ENCODE measurements around the gene GTF3C6.
"Not testable (repeated sequence)": the region's sequence is repeated elsewhere in the genome, so short reads cannot be mapped to it uniquely, and the experiment has no call there.

The GTF3C6 gene

GRCh38 chr6:111011360-111012142, 53.0 kb downstream of the GTF3C6 start:
- Histone ChIP-seq H3K14ac (ENCODE audit: low read length in 2 of 2) (no peak overlapping the region), H3K4me1 (ENCODE audit: control insufficient read depth, insufficient read depth, low read depth, low read length) (no peaks in the 10 kb centered on the region), H2BK12ac (ENCODE audit: low read length in 2 of 2) (no peak overlapping the region), H2BK5ac (ENCODE audit: low read depth, low read length, poor library complexity, severe bottlenecking) (no peak overlapping the region), H2AK5ac (ENCODE audit: low read length, severe bottlenecking) (no peak overlapping the region), H3K18ac (ENCODE audit: low read depth in 1 of 2, low read length in 2 of 2) (no peak overlapping the region), H3K27me3 (ENCODE audit: control insufficient read depth in 1 of 2, insufficient read depth in 1 of 2, low read length in 2 of 2) (no peaks in the 10 kb centered on the region), H2BK15ac (ENCODE audit: low read depth, poor library complexity, severe bottlenecking) (no peak overlapping the region), H4K91ac (ENCODE audit: low read length) (no peak overlapping the region), H2BK120ac (ENCODE audit: low read depth, low read length) (no peak overlapping the region), H3K79me1 (replicated peaks; ENCODE audit: low read length, poor library complexity, severe bottlenecking) (peaks cover 15% of the 10 kb centered on the region), H3K4me2 (ENCODE audit: low read length, poor library complexity, severe bottlenecking) (no peak overlapping the region), H3K4ac (ENCODE audit: low read depth in 1 of 2, low read length in 2 of 2) (no peak overlapping the region), H2AFZ (ENCODE audit: low read depth, low read length) (no peak overlapping the region), H3K27ac (ENCODE audit: low read length, poor library complexity, severe bottlenecking) (no peak overlapping the region), H3K23ac (ENCODE audit: low read length in 2 of 2) (no peak overlapping the region), H3K9me3 (ENCODE audit: control insufficient read depth, low read length) (no peaks in the 10 kb centered on the region), H3K36me3 (ENCODE audit: control insufficient read depth in 1 of 2, insufficient read depth in 2 of 2, low read depth in 1 of 2, low read length in 2 of 2) (peaks cover 30 to 68% of the 10 kb centered on the region in 2 experiments), H4K8ac (ENCODE audit: low read length) (no peak overlapping the region), H3K4me3 (ENCODE audit: insufficient read depth in 1 of 2, low read depth in 1 of 2, low read length in 2 of 2) (no peak overlapping the region), H3K9ac (ENCODE audit: low read length) (no peak overlapping the region)
- DNase-seq, result peak; percentile 60
- WGBS, result 86% methylated on average over 2 of the region's 2 CpGs

GRCh38 chr6:111012143-111012452, 53.6 kb downstream of the GTF3C6 start:
- DNase-seq, result no peak
- Histone ChIP-seq H2AFZ (ENCODE audit: low read depth, low read length) (no peak overlapping the region), H3K14ac (ENCODE audit: low read length in 2 of 2) (no peak overlapping the region), H4K91ac (ENCODE audit: low read length) (no peak overlapping the region), H2BK12ac (ENCODE audit: low read length in 2 of 2) (no peak overlapping the region), H3K18ac (ENCODE audit: low read depth in 1 of 2, low read length in 2 of 2) (no peak overlapping the region), H4K8ac (ENCODE audit: low read length) (no peak overlapping the region), H2BK120ac (ENCODE audit: low read depth, low read length) (no peak overlapping the region), H3K36me3 (ENCODE audit: control insufficient read depth in 1 of 2, insufficient read depth in 2 of 2, low read depth in 1 of 2, low read length in 2 of 2) (peaks cover 25 to 63% of the 10 kb centered on the region in 2 experiments), H3K79me1 (replicated peaks; ENCODE audit: low read length, poor library complexity, severe bottlenecking) (peaks cover 12% of the 10 kb centered on the region), H3K4me1 (ENCODE audit: control insufficient read depth, insufficient read depth, low read depth, low read length) (no peaks in the 10 kb centered on the region), H3K9me3 (ENCODE audit: control insufficient read depth, low read length) (no peaks in the 10 kb centered on the region), H2BK15ac (ENCODE audit: low read depth, poor library complexity, severe bottlenecking) (no peak overlapping the region), H2AK5ac (ENCODE audit: low read length, severe bottlenecking) (no peak overlapping the region), H3K27ac (ENCODE audit: low read length, poor library complexity, severe bottlenecking) (no peak overlapping the region), H3K4me3 (ENCODE audit: insufficient read depth in 1 of 2, low read depth in 1 of 2, low read length in 2 of 2) (no peak overlapping the region), H3K4me2 (ENCODE audit: low read length, poor library complexity, severe bottlenecking) (no peak overlapping the region), H3K27me3 (ENCODE audit: control insufficient read depth in 1 of 2, insufficient read depth in 1 of 2, low read length in 2 of 2) (no peaks in the 10 kb centered on the region), H2BK5ac (ENCODE audit: low read depth, low read length, poor library complexity, severe bottlenecking) (no peak overlapping the region), H3K4ac (ENCODE audit: low read depth in 1 of 2, low read length in 2 of 2) (no peak overlapping the region), H3K23ac (ENCODE audit: low read length in 2 of 2) (no peak overlapping the region), H3K9ac (ENCODE audit: low read length) (no peak overlapping the region)
- WGBS, result 100% methylated on average over 2 of the region's 2 CpGs

- not testable (repeated sequence) for H2AFZ ChIP-seq (ENCODE audit: low read depth, low read length); H3K23ac ChIP-seq (ENCODE audit: low read length in 2 of 2); H3K4me2 ChIP-seq (ENCODE audit: low read length, poor library complexity, severe bottlenecking); H3K9ac ChIP-seq (ENCODE audit: low read length); H3K14ac ChIP-seq (ENCODE audit: low read length in 2 of 2); H3K27me3 ChIP-seq (ENCODE audit: control insufficient read depth in 1 of 2, insufficient read depth in 1 of 2, low read length in 2 of 2); H3K4ac ChIP-seq (ENCODE audit: low read depth in 1 of 2, low read length in 2 of 2); H3K27ac ChIP-seq (ENCODE audit: low read length, poor library complexity, severe bottlenecking); H4K91ac ChIP-seq (ENCODE audit: low read length); DNase-seq; H2BK15ac ChIP-seq (ENCODE audit: low read depth, poor library complexity, severe bottlenecking); H2BK5ac ChIP-seq (ENCODE audit: low read depth, low read length, poor library complexity, severe bottlenecking); H3K4me1 ChIP-seq (ENCODE audit: control insufficient read depth, insufficient read depth, low read depth, low read length); H3K9me3 ChIP-seq (ENCODE audit: control insufficient read depth, low read length); H2AK5ac ChIP-seq (ENCODE audit: low read length, severe bottlenecking); H3K18ac ChIP-seq (ENCODE audit: low read depth in 1 of 2, low read length in 2 of 2); H2BK12ac ChIP-seq (ENCODE audit: low read length in 2 of 2); H2BK120ac ChIP-seq (ENCODE audit: low read depth, low read length); H3K4me3 ChIP-seq (ENCODE audit: insufficient read depth in 1 of 2, low read depth in 1 of 2, low read length in 2 of 2); H4K8ac ChIP-seq (ENCODE audit: low read length)
- WGBS, result 100% methylated on average over 3 of the region's 4 CpGs
- Histone ChIP-seq H3K79me1 (replicated peaks; ENCODE audit: low read length, poor library complexity, severe bottlenecking) (peaks cover 12% of the 10 kb centered on the region), H3K36me3 (ENCODE audit: control insufficient read depth in 1 of 2, insufficient read depth in 2 of 2, low read depth in 1 of 2, low read length in 2 of 2) (peaks cover 25 to 63% of the 10 kb centered on the region in 2 experiments)
Measured at GRCh38 chr6:111012520-111012919, 54.0 kb downstream of the GTF3C6 start.

- H4K91ac ChIP-seq (ENCODE audit: low read length), result no peak overlapping the region
- H3K23ac ChIP-seq (ENCODE audit: low read length in 2 of 2), result no peak overlapping the region
- no peak overlapping the region for H3K4me2 ChIP-seq (ENCODE audit: low read length, poor library complexity, severe bottlenecking)
- H3K4ac ChIP-seq (ENCODE audit: low read depth in 1 of 2, low read length in 2 of 2), result no peak overlapping the region
- no peak overlapping the region for H3K18ac ChIP-seq (ENCODE audit: low read depth in 1 of 2, low read length in 2 of 2)
- no peak overlapping the region for H4K8ac ChIP-seq (ENCODE audit: low read length)
- WGBS, result 75% methylated on average over 2 of the region's 4 CpGs
- no peak overlapping the region for H3K14ac ChIP-seq (ENCODE audit: low read length in 2 of 2)
- DNase-seq, result no peak
- peak overlapping the region; percentile 13 for H3K9ac ChIP-seq (ENCODE audit: low read length)
- H2BK5ac ChIP-seq (ENCODE audit: low read depth, low read length, poor library complexity, severe bottlenecking), result no peak overlapping the region
- H2AFZ ChIP-seq (ENCODE audit: low read depth, low read length), result no peak overlapping the region
- no peaks in the 10 kb centered on the region for H3K27me3 ChIP-seq (ENCODE audit: control insufficient read depth in 1 of 2, insufficient read depth in 1 of 2, low read length in 2 of 2)
- H3K79me1 ChIP-seq (replicated peaks; ENCODE audit: low read length, poor library complexity, severe bottlenecking), result peaks cover 12% of the 10 kb centered on the region
- H3K27ac ChIP-seq (ENCODE audit: low read length, poor library complexity, severe bottlenecking), result no peak overlapping the region
- H3K9me3 ChIP-seq (ENCODE audit: control insufficient read depth, low read length), result no peaks in the 10 kb centered on the region
- H2BK15ac ChIP-seq (ENCODE audit: low read depth, poor library complexity, severe bottlenecking), result no peak overlapping the region
- H2BK120ac ChIP-seq (ENCODE audit: low read depth, low read length), result no peak overlapping the region
- H3K36me3 ChIP-seq (ENCODE audit: control insufficient read depth in 1 of 2, insufficient read depth in 2 of 2, low read depth in 1 of 2, low read length in 2 of 2), result peaks cover 29 to 61% of the 10 kb centered on the region in 2 experiments
- no peak overlapping the region for H2AK5ac ChIP-seq (ENCODE audit: low read length, severe bottlenecking)
- no peak overlapping the region for H3K4me3 ChIP-seq (ENCODE audit: insufficient read depth in 1 of 2, low read depth in 1 of 2, low read length in 2 of 2)
- no peak overlapping the region for H2BK12ac ChIP-seq (ENCODE audit: low read length in 2 of 2)
- no peaks in the 10 kb centered on the region for H3K4me1 ChIP-seq (ENCODE audit: control insufficient read depth, insufficient read depth, low read depth, low read length)
Measured at GRCh38 chr6:111013144-111013915, 54.8 kb downstream of the GTF3C6 start.

Data from mesenchymal stem cell (in vitro differentiated cells and primary cell).